HepG2 (cell line): Measurements from ENCODE around the gene PAQR5. TPM values are rescaled to one million over a fixed set of nuclear protein-coding genes. Genes with fewer than 3 reads are reported as not detected.

Source experiments
- ATRX ChIP-seq: sonication (generic); formaldehyde crosslinking; IDR thresholded peaks from 2 replicates; pipeline ENCODE4 v1.4.0; 2020; ENCODE audit warnings: missing genetic modification reagents, borderline replicate concordance
- GLI4 ChIP-seq: sonication (generic); formaldehyde crosslinking; IDR thresholded peaks from 2 replicates; pipeline ENCODE4 v1.5.1; 2020; ENCODE audit warnings: missing genetic modification reagents, mild to moderate bottlenecking, moderate library complexity, borderline replicate concordance
- HNF4A ChIP-seq: sonication (generic); formaldehyde crosslinking; IDR thresholded peaks from 2 replicates; pipeline ENCODE4 v1.4.0; 2020; ENCODE audit warnings: missing genetic modification reagents
- KLF6 ChIP-seq: IDR thresholded peaks from 2 replicates; pipeline ENCODE4 v1.8.0; 2016; ENCODE audit warnings: missing biosample characterization, missing genetic modification reagents
- MAFF ChIP-seq: IDR thresholded peaks from 2 replicates; pipeline ENCODE4 v1.6.1; 2011; ENCODE audit warnings: low read depth, low read length, improper control_type of control experiment
- MLLT10 ChIP-seq: sonication (generic); formaldehyde crosslinking; IDR thresholded peaks from 2 replicates; pipeline ENCODE4 v1.4.0; 2020; ENCODE audit warnings: missing genetic modification reagents
- NFATC3 ChIP-seq: sonication (generic); formaldehyde crosslinking; IDR thresholded peaks from 2 replicates; pipeline ENCODE4 v1.5.1; 2020; ENCODE audit warnings: mild to moderate bottlenecking, missing genetic modification reagents
- PITX1 ChIP-seq: sonication (generic); formaldehyde crosslinking; IDR thresholded peaks from 2 replicates; pipeline ENCODE4 v1.5.1; 2020; ENCODE audit warnings: mild to moderate bottlenecking, missing genetic modification reagents
- POLR2AphosphoS2 ChIP-seq: IDR thresholded peaks from 2 replicates; pipeline ENCODE4 v1.6.1; 2011; ENCODE audit warnings: low read depth, low read length, improper control_type of control experiment
- RBFOX2 ChIP-seq: fragments of 200-400 bp; formaldehyde crosslinking; IDR thresholded peaks from 2 replicates; pipeline ENCODE4 v1.6.1; 2017; ENCODE audit warnings: low read depth, mild to moderate bottlenecking, low read length
- RORA ChIP-seq: sonication (generic); formaldehyde crosslinking; IDR thresholded peaks from 2 replicates; pipeline ENCODE4 v1.5.0; 2020; ENCODE audit warnings: mild to moderate bottlenecking, missing genetic modification reagents, moderate library complexity
- TBP ChIP-seq: sonication (generic); formaldehyde crosslinking; IDR thresholded peaks from 2 replicates; pipeline ENCODE4 v1.5.0; 2020; ENCODE audit warnings: missing genetic modification reagents
- TMF1 ChIP-seq: sonication (generic); formaldehyde crosslinking; IDR thresholded peaks from 2 replicates; pipeline ENCODE4 v1.8.1; 2022; ENCODE audit warnings: low read depth, missing genetic modification reagents
- ZBTB20 ChIP-seq: sonication (generic); formaldehyde crosslinking; IDR thresholded peaks from 2 replicates; pipeline ENCODE4 v1.8.1; 2023; ENCODE audit warnings: missing genetic modification reagents, low read depth, mild to moderate bottlenecking, borderline replicate concordance
- ZNF263 ChIP-seq: sonication (generic); formaldehyde crosslinking; IDR thresholded peaks from 2 replicates; pipeline ENCODE4 v1.4.0; 2020; ENCODE audit warnings: missing genetic modification reagents
- ZNF280B ChIP-seq: sonication (generic); formaldehyde crosslinking; IDR thresholded peaks from 2 replicates; pipeline ENCODE4 v1.5.0; 2020; ENCODE audit warnings: missing genetic modification reagents, mild to moderate bottlenecking, borderline replicate concordance
- ZNF331 ChIP-seq: sonication (generic); formaldehyde crosslinking; IDR thresholded peaks from 2 replicates; pipeline ENCODE4 v1.4.0; 2020; ENCODE audit warnings: missing genetic modification reagents
- ZNF446 ChIP-seq: sonication (generic); formaldehyde crosslinking; IDR thresholded peaks from 2 replicates; pipeline ENCODE4 v1.5.0; 2020; ENCODE audit warnings: mild to moderate bottlenecking, missing genetic modification reagents
- ZNF552 ChIP-seq: sonication (generic); formaldehyde crosslinking; IDR thresholded peaks from 2 replicates; pipeline ENCODE4 v1.9.0; 2022; ENCODE audit warnings: missing genetic modification reagents, mild to moderate bottlenecking, borderline replicate concordance
- ZNF672 ChIP-seq: sonication (generic); formaldehyde crosslinking; IDR thresholded peaks from 2 replicates; pipeline ENCODE4 v1.8.1; 2022; ENCODE audit warnings: missing genetic modification reagents
- ZNF709 ChIP-seq: sonication (generic); formaldehyde crosslinking; IDR thresholded peaks from 2 replicates; pipeline ENCODE4 v1.5.0; 2020; ENCODE audit warnings: mild to moderate bottlenecking, missing genetic modification reagents
- polyA plus RNA-seq, 8 experiments: library from polyadenylated mRNA; depleted of rRNA in 3 of 8; stranded (reverse) in 7 of 8; unstranded in 1 of 8; fragments of >200 nt; fragmentation: Illumina TruSeq in 4 of 8; extraction: Trizol in 4 of 8; gene quantifications; 2 replicates each; pipeline versions ENCODE4 v1.2.1 to v1.2.3, GENCODE V29; 2011 to 2016; ENCODE audit warnings: low read depth in 4 of 8, missing spikeins in 1 of 8, mixed read lengths in 1 of 8; ENCODE audit not compliant: insufficient read depth in 1 of 8
- total RNA-seq, 5 experiments: library from RNA; depleted of rRNA; stranded (reverse); fragments of >200 nt; fragmentation: Illumina TruSeq; extraction: Trizol; gene quantifications; 2 replicates each; pipeline ENCODE4 v1.2.3, GENCODE V29; 2016; ENCODE audit warnings: low read depth in 1 of 5
- TF ChIP-seq, protein P1 (sequence below): sonication (generic); formaldehyde crosslinking; IDR thresholded peaks from 2 replicates; pipeline ENCODE4 v1.4.0; 2020; ENCODE audit warnings: missing genetic modification reagents
- TF ChIP-seq, protein P2 (sequence below): sonication (generic); formaldehyde crosslinking; IDR thresholded peaks from 2 replicates; pipeline ENCODE4 v1.8.0; 2022; ENCODE audit warnings: mild to moderate bottlenecking, missing genetic modification reagents, moderate library complexity

PAQR5 gene
- total and polyA plus RNA-seq, 2 of the 13 experiments (the other 11 are each of a cell fraction or from before 2014, with no cell fraction given) = 0.53 to 1.3 TPM

- TF ChIP-seq, protein P1, sequence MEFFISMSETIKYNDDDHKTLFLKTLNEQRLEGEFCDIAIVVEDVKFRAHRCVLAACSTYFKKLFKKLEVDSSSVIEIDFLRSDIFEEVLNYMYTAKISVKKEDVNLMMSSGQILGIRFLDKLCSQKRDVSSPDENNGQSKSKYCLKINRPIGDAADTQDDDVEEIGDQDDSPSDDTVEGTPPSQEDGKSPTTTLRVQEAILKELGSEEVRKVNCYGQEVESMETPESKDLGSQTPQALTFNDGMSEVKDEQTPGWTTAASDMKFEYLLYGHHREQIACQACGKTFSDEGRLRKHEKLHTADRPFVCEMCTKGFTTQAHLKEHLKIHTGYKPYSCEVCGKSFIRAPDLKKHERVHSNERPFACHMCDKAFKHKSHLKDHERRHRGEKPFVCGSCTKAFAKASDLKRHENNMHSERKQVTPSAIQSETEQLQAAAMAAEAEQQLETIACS (CRISPR knock-in tag) = no peak
- TF ChIP-seq TBP (CRISPR knock-in tag) = no peak
- peak; percentile 84 for TF ChIP-seq RBFOX2
- TF ChIP-seq ZNF552 (CRISPR knock-in tag) = peak; percentile 94; the same call in 1 of the 2 replicates
- TF ChIP-seq ZNF263 (CRISPR knock-in tag) = no peak
- no peak for TF ChIP-seq GLI4 (CRISPR knock-in tag)
- TF ChIP-seq ATRX (CRISPR knock-in tag) = no peak
- no peak for TF ChIP-seq MLLT10 (CRISPR knock-in tag)
- TF ChIP-seq, protein P2, sequence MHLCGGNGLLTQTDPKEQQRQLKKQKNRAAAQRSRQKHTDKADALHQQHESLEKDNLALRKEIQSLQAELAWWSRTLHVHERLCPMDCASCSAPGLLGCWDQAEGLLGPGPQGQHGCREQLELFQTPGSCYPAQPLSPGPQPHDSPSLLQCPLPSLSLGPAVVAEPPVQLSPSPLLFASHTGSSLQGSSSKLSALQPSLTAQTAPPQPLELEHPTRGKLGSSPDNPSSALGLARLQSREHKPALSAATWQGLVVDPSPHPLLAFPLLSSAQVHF (CRISPR knock-in tag) = peak; percentile 85; the same call in 1 of the 2 replicates
- no peak for TF ChIP-seq RORA (CRISPR knock-in tag)
- no peak for TF ChIP-seq ZNF709
- TF ChIP-seq TMF1 (CRISPR knock-in tag) = peak; percentile 84
- TF ChIP-seq ZNF331 (CRISPR knock-in tag) = 0 out of 2 replicates have a peak, but pooled peaks have one; percentile 34
- no peak for TF ChIP-seq ZNF672 (CRISPR knock-in tag)
- 0 out of 2 replicates have a peak, but pooled peaks have one; percentile 15 for TF ChIP-seq ZBTB20 (CRISPR knock-in tag)
- peak; percentile 60; the same call in 1 of the 2 replicates for TF ChIP-seq PITX1
- TF ChIP-seq POLR2AphosphoS2 = no peak
- TF ChIP-seq NFATC3 = no peak
- no peak for TF ChIP-seq MAFF
- TF ChIP-seq ZNF280B (CRISPR knock-in tag) = no peak
- TF ChIP-seq ZNF446 (CRISPR knock-in tag) = no peak
- TF ChIP-seq KLF6 (CRISPR knock-in tag) = no peak
- no peak for TF ChIP-seq HNF4A (CRISPR knock-in tag)
These were observed 115.3 kb downstream of the PAQR5 start, which contains the start of gene KIF23 (continued) for GRCh38 chr15:69413822-69414700.
